HG03139 (cell line): Measurements from ENCODE around the gene ST7.
"Not testable (repeated sequence)": the region's sequence is repeated elsewhere in the genome, so short reads cannot be mapped to it uniquely, and the experiment has no call there.

Experiments
- ATAC-seq: cut with Tn5 transposase; IDR thresholded peaks from one replicate; pipeline ENCODE4 v1.9.1; 2021; ENCODE audit not compliant: unreplicated experiment

Gene ST7

DNA sequence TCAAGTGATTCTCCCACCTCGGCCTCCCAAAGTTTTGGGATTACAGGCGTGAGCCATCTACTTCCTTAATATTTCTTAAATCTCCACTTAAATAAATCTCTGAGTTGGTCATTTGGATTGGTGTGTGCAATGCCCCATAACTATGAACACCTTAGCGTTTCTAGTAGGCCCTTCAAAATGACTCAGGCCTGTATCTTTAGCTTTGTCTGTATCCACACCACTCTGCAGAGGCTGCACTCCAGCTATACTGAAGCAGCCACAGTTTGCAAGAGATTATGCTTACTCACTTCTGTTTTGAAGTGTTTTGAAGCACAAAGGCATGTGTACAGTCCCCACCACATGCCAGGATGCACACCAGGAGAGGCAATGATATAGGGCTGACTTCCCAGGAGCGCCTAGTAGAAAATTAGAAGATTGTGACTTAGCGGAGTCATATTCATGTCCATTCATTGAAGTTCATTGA lies 2.4 kb upstream of the ST7 start:
- no peak for ATAC-seq

DNA sequence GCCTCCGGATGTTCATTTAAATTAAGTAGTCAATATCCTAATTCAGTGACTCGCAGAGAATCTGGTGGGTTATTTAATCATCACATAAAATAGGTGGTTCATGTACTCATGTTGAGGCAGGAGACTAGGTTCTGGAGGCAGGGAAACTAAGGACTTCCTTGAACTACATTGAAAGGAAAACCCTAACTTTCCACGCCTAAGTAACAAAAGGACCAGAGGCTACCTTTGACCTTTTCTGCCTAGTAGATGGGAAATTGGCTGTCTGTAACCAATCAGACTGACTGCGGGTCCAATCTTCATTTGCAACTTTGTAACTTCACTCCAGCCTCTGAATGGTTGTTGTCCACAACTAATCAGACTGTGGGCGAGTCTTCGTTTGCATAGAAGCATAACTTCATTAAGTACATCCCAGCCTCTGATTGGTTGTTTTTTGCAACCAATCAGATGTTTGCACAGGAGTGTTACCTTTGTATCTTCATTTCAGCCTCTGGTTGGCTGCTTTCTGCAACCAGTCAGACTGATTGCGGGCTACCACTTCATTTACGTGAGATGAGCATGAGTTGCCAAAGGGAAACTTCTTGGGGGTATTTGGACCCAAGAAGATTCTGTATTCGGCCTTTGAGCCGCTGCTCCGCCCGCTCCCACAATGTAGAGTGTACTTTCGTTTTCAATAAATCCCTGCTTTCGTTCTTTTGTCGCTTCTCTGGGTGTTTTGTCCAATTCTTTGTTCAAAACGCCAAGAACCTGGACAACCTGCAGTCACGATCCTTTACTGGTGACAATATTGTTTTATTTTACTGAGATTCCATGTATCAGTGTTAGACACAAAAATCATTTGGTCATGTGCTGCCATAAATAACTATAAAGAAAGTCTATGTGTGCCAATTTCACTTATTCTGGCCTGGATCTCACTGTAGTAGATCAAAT lies 1.7 kb upstream of the ST7 start:
- no peak for ATAC-seq

DNA sequence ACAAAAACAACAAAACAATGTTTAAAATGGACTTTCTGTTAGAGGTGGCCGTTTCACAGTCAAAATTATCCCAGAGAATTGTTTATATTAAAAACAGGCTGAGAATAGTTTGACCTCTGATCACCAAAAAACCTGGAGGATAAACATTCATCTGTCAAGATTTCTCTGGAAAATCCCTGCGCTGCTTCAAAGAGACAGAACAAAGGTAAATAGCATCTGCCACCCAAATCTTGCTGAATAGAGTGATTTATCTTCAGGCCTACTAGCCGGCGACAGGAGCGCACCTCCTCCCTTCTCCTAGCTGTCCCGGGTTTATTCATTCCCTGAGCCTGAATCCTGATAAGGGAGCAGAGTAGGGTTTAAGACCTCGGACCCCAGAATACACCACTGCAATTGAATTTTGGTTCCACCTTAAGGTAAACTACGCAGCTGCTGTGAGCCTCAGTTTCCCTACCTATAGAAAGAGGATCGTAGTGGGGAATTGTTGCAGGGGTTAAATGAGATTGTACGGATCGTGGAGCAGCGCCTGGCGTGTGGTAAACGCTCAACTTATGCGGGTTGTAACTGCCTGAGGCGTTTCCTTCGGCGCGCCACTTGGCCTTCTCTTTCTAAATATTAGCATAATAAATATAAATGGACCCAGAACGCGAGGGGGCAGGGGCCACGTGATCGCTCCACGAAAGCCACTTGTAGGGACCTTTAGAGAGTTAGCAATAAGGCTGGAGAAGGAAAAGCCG lies 498 bp upstream of the ST7 start:
- peak; percentile 9 for ATAC-seq

DNA sequence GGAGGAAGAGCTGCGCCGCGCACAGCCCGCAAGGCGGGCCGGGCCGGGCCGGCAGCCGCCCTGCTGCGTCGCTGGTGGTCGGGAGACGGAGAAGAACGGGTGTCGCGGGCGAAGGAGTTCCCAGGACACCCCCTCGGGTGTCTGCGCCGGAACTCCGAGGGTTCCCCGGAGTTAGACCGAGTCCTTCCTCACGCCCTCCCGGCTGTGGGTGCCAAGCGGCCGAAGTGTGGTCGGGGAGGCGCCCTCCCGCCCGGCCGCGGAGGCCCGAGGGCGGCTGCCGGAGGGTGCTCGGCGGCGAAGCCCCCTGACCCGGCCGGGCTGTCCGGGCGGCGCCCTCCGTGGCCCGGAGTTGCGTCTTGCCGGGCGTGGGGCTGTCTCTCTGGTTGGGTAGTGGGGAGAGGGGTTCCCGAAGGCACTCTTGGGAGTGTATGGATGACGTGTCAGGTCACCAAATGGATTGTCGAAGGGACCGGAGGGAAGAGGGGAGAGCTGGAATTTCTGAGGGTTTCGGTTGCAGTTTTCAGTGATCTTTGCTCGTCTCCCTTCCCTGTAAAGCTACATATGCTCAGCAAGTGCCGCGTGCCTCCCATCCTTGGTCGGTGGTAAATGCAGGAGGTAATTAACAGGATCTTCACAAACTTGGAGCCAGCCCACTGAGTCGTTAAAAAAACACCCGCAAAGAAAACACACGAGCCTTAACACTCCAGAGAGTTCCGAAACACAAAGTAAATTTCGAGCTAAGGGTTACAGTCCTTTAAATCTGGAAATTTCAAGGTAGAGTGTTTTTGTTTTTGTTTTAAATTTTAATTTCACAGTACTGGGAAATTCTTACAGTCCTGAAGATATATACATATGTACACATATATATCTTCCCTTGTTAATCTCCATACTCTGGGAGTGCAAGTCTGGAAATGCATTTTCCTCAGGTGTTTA lies 871 bp downstream of the ST7 start:
- peak; percentile 10 for ATAC-seq

- no peak for ATAC-seq
Measured at GRCh38 chr7:116955340-116955739, 2.0 kb downstream of the ST7 start.

DNA sequence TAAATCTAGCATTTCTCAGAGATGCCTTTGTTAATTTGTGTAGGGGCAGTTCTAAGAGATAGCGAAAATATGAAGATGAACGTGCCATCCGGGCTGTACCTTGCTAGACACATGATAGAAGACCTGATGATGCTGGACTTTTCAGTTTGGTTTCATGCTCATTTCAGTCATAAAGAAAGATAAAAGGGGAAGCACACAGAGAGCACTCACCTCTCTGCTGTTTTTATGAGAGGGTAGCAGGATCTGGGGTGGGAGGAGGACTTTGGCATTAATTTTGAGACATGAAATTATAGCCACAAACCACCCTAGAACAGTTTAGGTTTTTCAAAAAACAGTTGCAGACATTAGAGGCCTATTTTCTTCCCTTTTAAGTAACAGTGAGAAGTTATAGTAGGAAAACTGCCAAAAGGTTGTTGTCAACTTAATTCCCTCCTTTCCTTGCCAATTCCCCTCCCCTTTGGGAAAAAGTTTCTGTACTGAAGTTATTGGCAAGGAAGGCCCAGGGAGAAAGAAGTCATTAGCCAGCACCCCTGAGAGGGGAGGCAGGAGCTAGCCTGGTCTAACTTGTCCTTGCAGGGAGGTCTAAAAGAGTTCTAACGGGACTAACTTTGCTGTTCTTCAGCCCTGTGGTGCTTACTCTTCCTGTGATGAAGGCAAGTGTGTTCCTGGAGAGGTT lies 2.6 kb downstream of the ST7 start:
- ATAC-seq = peak; percentile 59

GRCh38 chr7:116956477-116956804 lies 3.1 kb downstream of the ST7 start:
- ATAC-seq = no peak

- ATAC-seq = no peak
Measured at GRCh38 chr7:116957874-116958273, 4.6 kb downstream of the ST7 start.

DNA sequence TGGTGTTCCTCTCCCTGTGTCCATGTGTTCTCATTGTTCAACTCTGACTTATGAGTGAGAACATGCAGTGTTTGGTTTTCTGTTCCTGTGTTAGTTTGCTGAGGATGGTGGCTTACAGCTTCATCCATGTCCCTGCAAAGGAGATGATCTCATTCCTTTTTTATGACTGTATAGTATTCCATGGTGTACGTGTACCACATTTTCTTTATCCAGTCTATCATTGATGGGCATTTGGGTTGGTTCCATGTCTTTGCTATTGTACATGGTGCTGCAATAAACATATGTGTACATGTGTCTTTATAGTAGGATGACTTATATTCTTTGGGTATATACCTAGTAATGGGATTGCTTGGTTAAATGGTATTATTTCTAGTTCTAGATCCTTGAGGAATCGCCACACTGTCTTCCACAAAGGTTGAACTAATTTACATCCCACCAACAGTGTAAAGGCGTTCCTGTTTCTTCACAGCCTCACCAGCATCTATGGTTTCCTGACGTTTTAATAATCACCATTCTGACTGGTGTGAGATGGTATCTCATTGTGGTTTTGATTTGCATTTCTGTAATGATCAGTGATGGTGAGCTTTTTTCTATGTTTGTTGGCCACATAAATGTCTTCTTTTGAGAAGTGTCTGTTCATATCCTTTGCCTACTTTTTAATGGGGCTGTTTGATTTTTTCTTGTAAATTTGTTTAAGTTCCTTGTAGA lies 8.8 kb downstream of the ST7 start:
- ATAC-seq = not testable (repeated sequence)

GRCh38 chr7:116963234-116963633 lies 9.9 kb downstream of the ST7 start:
- ATAC-seq = no peak

DNA sequence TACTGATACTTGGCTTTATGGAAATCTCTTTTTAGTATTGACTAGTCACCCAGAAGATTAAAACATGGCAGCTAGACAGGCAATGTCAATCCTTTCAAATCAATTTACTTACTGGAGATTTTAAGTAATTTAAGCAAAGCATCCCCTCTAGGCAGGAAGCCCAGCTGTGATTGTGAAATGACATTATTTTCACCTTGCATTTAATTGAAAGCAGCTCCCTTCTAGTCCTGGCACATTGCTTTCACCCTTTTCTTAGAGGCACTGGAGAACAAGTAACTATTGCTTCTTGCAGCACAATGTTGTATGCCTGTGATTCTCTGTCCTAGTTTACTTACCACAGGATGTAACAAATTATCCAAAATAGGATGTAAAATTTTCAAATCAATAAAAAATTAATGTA lies 13.3 kb downstream of the ST7 start:
- ATAC-seq = no peak

- ATAC-seq = no peak
Measured at GRCh38 chr7:116967254-116967922, 14.1 kb downstream of the ST7 start.

- ATAC-seq = no peak
Measured at GRCh38 chr7:116967983-116968382, 14.7 kb downstream of the ST7 start.

GRCh38 chr7:116968631-116969030 lies 15.3 kb downstream of the ST7 start:
- no peak for ATAC-seq

- ATAC-seq = no peak
Measured at GRCh38 chr7:116969371-116969902, 16.1 kb downstream of the ST7 start.

DNA sequence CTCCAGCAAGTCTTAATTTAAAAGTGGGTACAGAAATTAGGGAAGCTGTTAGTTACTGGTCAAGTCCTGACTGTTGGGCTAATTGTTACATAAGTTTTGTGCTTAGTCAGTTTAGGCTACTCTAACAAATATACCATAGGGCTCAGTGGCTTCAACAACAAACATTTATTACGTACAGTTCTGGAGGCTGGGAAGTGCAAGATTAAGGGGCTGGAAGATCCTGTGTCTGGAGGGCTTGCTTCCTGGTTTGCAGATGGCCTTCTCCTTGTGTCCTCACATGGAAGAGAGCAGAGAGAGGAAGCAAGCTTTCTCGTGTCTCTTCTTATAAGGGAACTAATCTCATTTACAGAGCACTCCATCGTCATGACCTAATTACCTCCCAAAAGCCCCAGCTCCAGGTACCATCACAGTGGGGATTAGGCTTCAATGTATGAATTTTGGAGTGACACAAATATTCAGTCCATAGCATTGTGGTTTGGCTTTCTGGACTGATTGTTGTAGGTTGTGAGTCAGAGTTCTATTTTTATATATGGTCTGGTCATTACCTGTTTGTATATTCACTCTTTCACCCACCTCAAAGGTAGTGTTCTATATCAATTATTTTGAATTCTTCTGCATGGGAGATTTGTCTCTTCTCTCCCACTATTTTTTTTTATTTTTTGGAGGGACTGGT lies 17.1 kb downstream of the ST7 start:
- no peak for ATAC-seq

DNA sequence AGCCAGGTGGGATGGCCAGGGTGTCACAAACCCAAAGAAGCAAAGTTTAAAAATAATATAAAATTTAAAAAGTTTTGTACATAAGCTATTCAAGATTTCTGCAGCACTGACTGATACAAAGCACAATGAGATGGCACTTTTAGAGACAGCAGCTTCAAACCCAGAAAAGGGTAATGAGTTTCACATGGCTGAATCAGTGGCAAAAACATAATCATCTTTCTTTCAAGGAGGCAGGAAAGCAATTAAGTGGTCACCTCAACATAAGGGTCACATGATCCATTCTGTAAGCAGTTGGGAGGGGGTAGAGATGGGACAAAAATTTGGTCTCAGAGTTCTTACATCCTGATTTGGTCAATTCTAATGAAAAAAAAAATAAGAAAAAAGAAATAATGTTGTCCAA lies 17.9 kb downstream of the ST7 start:
- not testable (repeated sequence) for ATAC-seq

- no peak for ATAC-seq
Measured at GRCh38 chr7:116971869-116972268, 18.6 kb downstream of the ST7 start.

- not testable (repeated sequence) for ATAC-seq
Measured at GRCh38 chr7:116975024-116975423, 21.7 kb downstream of the ST7 start.
